HEK293 (cell line): ENCODE results near the gene ARRDC2.

Experiments used
- CTCF ChIP-seq: fragments of 450-650 bp; formaldehyde crosslinking; IDR thresholded peaks from 2 replicates; pipeline ENCODE4 v1.5.1; 2016; ENCODE audit warnings: missing biosample characterization, missing genetic modification characterization
- ELK4 ChIP-seq: IDR thresholded peaks from 2 replicates; pipeline ENCODE4 v1.6.1; 2011; ENCODE audit warnings: mild to moderate bottlenecking, low read depth, low read length, borderline replicate concordance
- INSM2 ChIP-seq: fragments of 450-650 bp; formaldehyde crosslinking; IDR thresholded peaks from 2 replicates; pipeline ENCODE4 v1.5.1; 2016; ENCODE audit warnings: missing biosample characterization, missing genetic modification characterization
- KLF9 ChIP-seq: fragments of 450-650 bp; formaldehyde crosslinking; IDR thresholded peaks from 2 replicates; pipeline ENCODE4 v1.5.1; 2016; ENCODE audit warnings: missing biosample characterization, missing genetic modification characterization, low read depth
- PATZ1 ChIP-seq: fragments of 450-650 bp; formaldehyde crosslinking; IDR thresholded peaks from 2 replicates; pipeline ENCODE4 v1.5.1; 2016; ENCODE audit warnings: missing biosample characterization, missing genetic modification characterization
- REST ChIP-seq: fragments of 450-650 bp; formaldehyde crosslinking; IDR thresholded peaks from 2 replicates; pipeline ENCODE4 v1.5.1; 2016; ENCODE audit warnings: missing biosample characterization, missing genetic modification characterization
- ZNF19 ChIP-seq: fragments of 450-650 bp; formaldehyde crosslinking; IDR thresholded peaks from 2 replicates; pipeline ENCODE4; 2016; ENCODE audit warnings: missing biosample characterization, missing genetic modification characterization, low read depth
- ZNF2 ChIP-seq: fragments of 450-650 bp; formaldehyde crosslinking; IDR thresholded peaks from 2 replicates; pipeline ENCODE4 v1.5.1; 2016; ENCODE audit warnings: missing biosample characterization, missing genetic modification characterization
- ZNF274 ChIP-seq, 2 experiments: fragments of 200-500 bp in 1 of 2; fragments of 450-650 bp in 1 of 2; sonication (Bioruptor generic) in 1 of 2; formaldehyde crosslinking in 1 of 2; IDR thresholded peaks; 2 replicates each; pipeline versions ENCODE4 v1.5.1 to v1.6.1; 2014 to 2016; ENCODE audit warnings: borderline replicate concordance in 1 of 2, inconsistent platforms in 1 of 2, low read length in 1 of 2, missing biosample characterization in 1 of 2, missing genetic modification characterization in 1 of 2
- ZNF302 ChIP-seq: fragments of 450-650 bp; formaldehyde crosslinking; IDR thresholded peaks from 2 replicates; pipeline ENCODE4 v1.5.1; 2016; ENCODE audit warnings: missing biosample characterization, missing genetic modification characterization, low read depth
- ZNF311 ChIP-seq: fragments of 450-650 bp; formaldehyde crosslinking; IDR thresholded peaks from 2 replicates; pipeline ENCODE4 v1.5.1; 2017; ENCODE audit warnings: missing biosample characterization, missing genetic modification characterization, borderline replicate concordance
- ZNF521 ChIP-seq: fragments of 450-650 bp; formaldehyde crosslinking; IDR thresholded peaks from 2 replicates; pipeline ENCODE4 v1.5.1; 2017; ENCODE audit warnings: missing biosample characterization, mild to moderate bottlenecking, missing genetic modification characterization
- ZNF639 ChIP-seq: fragments of 450-650 bp; formaldehyde crosslinking; IDR thresholded peaks from 2 replicates; pipeline ENCODE4 v1.5.1; 2016; ENCODE audit warnings: missing biosample characterization, missing genetic modification characterization

GRCh38 chr19:17966550-17967256 lies 41.3 kb upstream of the ARRDC2 start, which contains the start of gene KCNN1:
- TF ChIP-seq CTCF (no peak), ZNF521 (no peak), ZNF2 (no peak), ELK4 (no peak), PATZ1 (tag by site-specific recombination) (no peak; the same call in 1 of the 2 replicates), REST (tag by site-specific recombination) (no peak), ZNF302 (tag by site-specific recombination) (no peak), KLF9 (no peak), ZNF311 (tag by site-specific recombination) (no peak), ZNF639 (no peak), ZNF274 (IDR thresholded peaks at IDR 0.05; ENCODE audit: low read length) (no peak), ZNF274 (tag by site-specific recombination; IDR thresholded peaks at IDR 0.05; ENCODE audit: borderline replicate concordance) (no peak), ZNF19 (tag by site-specific recombination) (no peak), INSM2 (tag by site-specific recombination) (no peak)
